Measurements from ENCODE around the gene ATP11A.

GRCh38 chr13:112669881-112670499 is 19.8 kb upstream of the ATP11A start:
- TF ChIP-seq CTCF (conservative IDR thresholded peaks at IDR 0.05; ENCODE audit: low read depth, low read length) = no peak
- no peak for TF ChIP-seq EZH2 (IDR thresholded peaks at IDR 0.05; ENCODE audit: borderline replicate concordance, low read depth, low read length, poor library complexity, severe bottlenecking)
